Measurements from ENCODE around the gene SPOUT1.
A peak's percentile ranks its signal among the peaks of the same experiment; 100 is the strongest.

SPOUT1 gene

GRCh38 chr9:128836509-128837145 is 7.0 kb upstream of the SPOUT1 start:
- no peak for DNase-seq

- no peak for DNase-seq
These were observed 5.9 kb upstream of the SPOUT1 start for GRCh38 chr9:128835246-128836210.

- DNase-seq, result no peak
These were observed 4.1 kb upstream of the SPOUT1 start for GRCh38 chr9:128833696-128834095.

GRCh38 chr9:128828719-128829452 is 708 bp downstream of the SPOUT1 start:
- no peak for DNase-seq

GRCh38 chr9:128828267-128828666 is 1.3 kb downstream of the SPOUT1 start:
- DNase-seq, result no peak

- DNase-seq, result no peak
These were observed 3.5 kb downstream of the SPOUT1 start for GRCh38 chr9:128825923-128826700.

- no peak for DNase-seq
These were observed 4.7 kb downstream of the SPOUT1 start for GRCh38 chr9:128824911-128825310.

- DNase-seq, result no peak
These were observed 5.6 kb downstream of the SPOUT1 start for GRCh38 chr9:128823903-128824406.

- DNase-seq, result no peak
These were observed 6.2 kb downstream of the SPOUT1 start for GRCh38 chr9:128823362-128823902.

- DNase-seq, result no peak
These were observed 7.1 kb downstream of the SPOUT1 start for GRCh38 chr9:128822407-128823042.

GRCh38 chr9:128821584-128822406 is 7.8 kb downstream of the SPOUT1 start:
- no peak for DNase-seq

- DNase-seq, result no peak
These were observed 8.7 kb downstream of the SPOUT1 start for GRCh38 chr9:128820665-128821583.

- peak; percentile 23 for DNase-seq
These were observed 9.6 kb downstream of the SPOUT1 start for GRCh38 chr9:128819716-128820664.

GRCh38 chr9:128818839-128819715 is 10.5 kb downstream of the SPOUT1 start:
- no peak for DNase-seq

GRCh38 chr9:128818099-128818838 is 11.3 kb downstream of the SPOUT1 start, which contains the start of gene ENDOG:
Gene ENDOG (plus strand): TSS chr9:128818500. CDS start chr9:128818685, 185 bp downstream.
- DNase-seq, result peak; percentile 62

GRCh38 chr9:128810873-128811272 is 18.7 kb downstream of the SPOUT1 start:
- DNase-seq, result no peak
